Peyer's patch (tissue), 4 donors: ENCODE results near the gene MRPL33. TPM values are rescaled to one million over a fixed set of nuclear protein-coding genes. Genes with fewer than 3 reads are reported as not detected.
"Not testable (repeated sequence)": the region's sequence is repeated elsewhere in the genome, so short reads cannot be mapped to it uniquely, and the experiment has no call there.

Experiments
- DNase-seq, 3 donors: peaks; one replicate each; pipeline ENCODE4 v3.0.0-alpha.2; 2017 to 2019
- H3K27ac ChIP-seq, 4 donors: fragments of 200-600 bp; sonication (generic); one replicate each; pipeline ENCODE4 v1.5.1; 2016 to 2019
- H3K27me3 ChIP-seq, 2 donors: fragments of 200-600 bp; sonication (generic); one replicate each; pipeline ENCODE4 v1.5.1; 2019
- H3K36me3 ChIP-seq, 3 donors: fragments of 200-600 bp; sonication (generic); one replicate each; pipeline ENCODE4 v1.5.1; 2016 to 2019
- H3K4me1 ChIP-seq, 4 donors: fragments of 200-600 bp; sonication (generic); one replicate each; pipeline ENCODE4 v1.5.1; 2016 to 2019
- H3K4me3 ChIP-seq, 4 donors: fragments of 200-600 bp; sonication (generic); 1 replicate in 3 of 4; 2 replicates in 1 of 4; pipeline ENCODE4 v1.5.1; 2016 to 2019; ENCODE audit warnings: mild to moderate bottlenecking in 1 of 4
- H3K9me3 ChIP-seq, 4 donors: fragments of 200-600 bp; sonication (generic); one replicate each; pipeline ENCODE4 v1.5.1; 2016 to 2019; ENCODE audit warnings: mild to moderate bottlenecking in 1 of 4
- CTCF ChIP-seq, 6 experiments: fragments of 450-650 bp in 4 of 6; fragments of 200-600 bp in 2 of 6; sonication (generic) in 1 of 6; IDR thresholded peaks; one replicate each; pipeline ENCODE4 v1.5.1; 2017 to 2019; ENCODE audit warnings: antibody characterized with exemption in 6 of 6, mild to moderate bottlenecking in 3 of 6, moderate library complexity in 1 of 6
- POLR2A ChIP-seq, 2 donors: fragments of 450-650 bp; IDR thresholded peaks; one replicate each; pipeline ENCODE4 v1.5.1; 2017; ENCODE audit warnings: antibody characterized with exemption in 2 of 2, mild to moderate bottlenecking in 2 of 2, moderate library complexity in 2 of 2
- total RNA-seq, 4 donors: library from RNA; depleted of rRNA; stranded (reverse); fragments of >200 nt; gene quantifications; one replicate each; pipeline ENCODE4 v1.1.0, GENCODE V29; 2016

Gene MRPL33
- total RNA-seq, 4 donors from 2014 or later = 25.6 to 67.1 (median 37.8) TPM

GRCh38 chr2:27762951-27763906 lies 8.3 kb upstream of the MRPL33 start:
- peak overlapping the region in 2 of 4 donors; percentile 32 to 63 for H3K27ac ChIP-seq
- no peak for TF ChIP-seq POLR2A (IDR thresholded peaks at IDR 0.05)
- TF ChIP-seq CTCF (IDR thresholded peaks at IDR 0.05) = no peak
- H3K9me3 ChIP-seq = no peaks in the 10 kb centered on the region
- no peak overlapping the region for H3K4me3 ChIP-seq
- no peak for DNase-seq
- peaks cover 0 to 15% (median 0%) of the 10 kb centered on the region in 4 donors for H3K4me1 ChIP-seq
- no peaks in the 10 kb centered on the region for H3K36me3 ChIP-seq
- no peaks in the 10 kb centered on the region for H3K27me3 ChIP-seq

- Histone ChIP-seq H3K9me3 (no peaks in the 10 kb centered on the region), H3K27me3 (no peaks in the 10 kb centered on the region), H3K27ac (peak overlapping the region in 1 of 4 donors; percentile 63), H3K4me1 (peaks cover 0 to 15% (median 0%) of the 10 kb centered on the region in 4 donors), H3K4me3 (no peak overlapping the region), H3K36me3 (no peaks in the 10 kb centered on the region)
- TF ChIP-seq POLR2A (IDR thresholded peaks at IDR 0.05) (no peak), CTCF (IDR thresholded peaks at IDR 0.05) (no peak)
- DNase-seq = no peak
These were observed 7.6 kb upstream of the MRPL33 start for GRCh38 chr2:27763907-27764267.

- peaks cover 0 to 15% (median 0%) of the 10 kb centered on the region in 4 donors for H3K4me1 ChIP-seq
- H3K27ac ChIP-seq, H3K9me3 ChIP-seq, H3K36me3 ChIP-seq, H3K27me3 ChIP-seq, H3K4me3 ChIP-seq, DNase-seq: not testable (repeated sequence)
These were observed 7.0 kb upstream of the MRPL33 start for GRCh38 chr2:27764526-27764925.

- DNase-seq = peak in 2 of 3 donors; percentile 68 to 75
- no peaks in the 10 kb centered on the region for H3K36me3 ChIP-seq
- no peak for TF ChIP-seq POLR2A (IDR thresholded peaks at IDR 0.05)
- no peak for TF ChIP-seq CTCF (IDR thresholded peaks at IDR 0.05)
- no peaks in the 10 kb centered on the region for H3K9me3 ChIP-seq
- H3K4me1 ChIP-seq = peaks cover 0 to 15% (median 0%) of the 10 kb centered on the region in 4 donors
- no peaks in the 10 kb centered on the region for H3K27me3 ChIP-seq
- H3K4me3 ChIP-seq = peak overlapping the region in 3 of 4 donors; percentile 12 to 51 (median 38)
- peak overlapping the region in 1 of 4 donors; percentile 43 for H3K27ac ChIP-seq
These were observed 5.8 kb upstream of the MRPL33 start for GRCh38 chr2:27765621-27766286.

- H3K9me3 ChIP-seq = no peaks in the 10 kb centered on the region
- H3K4me3 ChIP-seq = peak overlapping the region in 3 of 4 donors; percentile 12 to 51 (median 38)
- H3K36me3 ChIP-seq = no peaks in the 10 kb centered on the region
- H3K27me3 ChIP-seq = no peaks in the 10 kb centered on the region
- DNase-seq = no peak
- TF ChIP-seq CTCF (IDR thresholded peaks at IDR 0.05) = no peak
- no peak for TF ChIP-seq POLR2A (IDR thresholded peaks at IDR 0.05)
- H3K27ac ChIP-seq = peak overlapping the region in 1 of 4 donors; percentile 43
- peaks cover 0 to 19% (median 0%) of the 10 kb centered on the region in 4 donors for H3K4me1 ChIP-seq
These were observed 5.2 kb upstream of the MRPL33 start for GRCh38 chr2:27766287-27766661.

GRCh38 chr2:27771202-27771547 lies 344 bp upstream of the MRPL33 start:
- Histone ChIP-seq H3K4me3 (peak overlapping the region; percentile 59 to 85 (median 80)), H3K9me3 (no peaks in the 10 kb centered on the region), H3K4me1 (peaks cover 0 to 24% (median 6%) of the 10 kb centered on the region in 4 donors), H3K27me3 (no peaks in the 10 kb centered on the region), H3K36me3 (peaks cover 0 to 13% (median 0%) of the 10 kb centered on the region in 3 donors), H3K27ac (peak overlapping the region; percentile 81 to 87 (median 84))
- no peak for TF ChIP-seq CTCF (IDR thresholded peaks at IDR 0.05)
- no peak for TF ChIP-seq POLR2A (IDR thresholded peaks at IDR 0.05)
- no peak for DNase-seq
